ENCODE measurements around the gene NUDT16L1.

DNA sequence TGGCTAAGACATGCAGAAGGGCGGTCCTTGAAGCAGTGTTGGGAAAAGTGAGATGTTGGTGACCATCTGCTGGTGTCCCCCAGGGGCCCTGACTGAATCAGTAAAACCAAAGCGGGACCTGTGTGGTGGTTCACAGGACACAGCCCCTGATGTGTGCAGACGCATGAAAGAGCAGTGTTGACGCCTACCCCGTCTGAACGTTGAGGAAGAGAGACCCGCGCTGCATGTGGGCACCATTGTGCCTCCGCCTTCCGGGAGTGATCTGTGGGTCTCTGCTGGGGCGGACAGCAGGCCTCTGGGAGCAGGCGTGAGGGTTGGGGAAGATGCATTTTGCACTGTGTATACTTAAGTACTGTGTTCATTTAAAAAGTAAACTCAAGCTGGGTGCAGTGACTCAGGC is 37.1 kb upstream of the NUDT16L1 start:
- TF ChIP-seq, protein P1, sequence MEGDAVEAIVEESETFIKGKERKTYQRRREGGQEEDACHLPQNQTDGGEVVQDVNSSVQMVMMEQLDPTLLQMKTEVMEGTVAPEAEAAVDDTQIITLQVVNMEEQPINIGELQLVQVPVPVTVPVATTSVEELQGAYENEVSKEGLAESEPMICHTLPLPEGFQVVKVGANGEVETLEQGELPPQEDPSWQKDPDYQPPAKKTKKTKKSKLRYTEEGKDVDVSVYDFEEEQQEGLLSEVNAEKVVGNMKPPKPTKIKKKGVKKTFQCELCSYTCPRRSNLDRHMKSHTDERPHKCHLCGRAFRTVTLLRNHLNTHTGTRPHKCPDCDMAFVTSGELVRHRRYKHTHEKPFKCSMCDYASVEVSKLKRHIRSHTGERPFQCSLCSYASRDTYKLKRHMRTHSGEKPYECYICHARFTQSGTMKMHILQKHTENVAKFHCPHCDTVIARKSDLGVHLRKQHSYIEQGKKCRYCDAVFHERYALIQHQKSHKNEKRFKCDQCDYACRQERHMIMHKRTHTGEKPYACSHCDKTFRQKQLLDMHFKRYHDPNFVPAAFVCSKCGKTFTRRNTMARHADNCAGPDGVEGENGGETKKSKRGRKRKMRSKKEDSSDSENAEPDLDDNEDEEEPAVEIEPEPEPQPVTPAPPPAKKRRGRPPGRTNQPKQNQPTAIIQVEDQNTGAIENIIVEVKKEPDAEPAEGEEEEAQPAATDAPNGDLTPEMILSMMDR (IDR thresholded peaks at IDR 0.05), result no peak
- TF ChIP-seq POLR2A (IDR thresholded peaks at IDR 0.05), result no peak

Data from adrenal gland (tissue), 5 donors.